ENCODE results near the gene GSPT1.

Gene GSPT1

DNA sequence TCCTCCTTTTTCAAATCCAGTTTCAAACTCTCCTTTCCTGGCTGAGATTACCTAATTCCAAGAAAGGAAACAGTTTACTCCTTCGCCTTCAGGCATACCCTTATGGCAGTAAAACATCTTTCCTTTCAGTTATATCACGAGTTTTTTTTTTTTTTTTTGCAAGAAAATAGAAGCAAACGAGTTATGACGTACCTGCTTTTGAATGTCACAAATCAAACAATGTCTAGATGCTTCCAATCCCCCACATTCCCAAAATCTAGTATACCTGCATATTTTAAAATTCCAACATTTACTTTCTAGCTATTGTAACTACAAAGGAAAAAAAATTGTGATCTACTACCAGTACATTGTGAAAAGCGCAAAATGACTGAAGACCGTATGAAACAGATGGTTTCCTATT, 28.9 kb downstream of the GSPT1 start:
- Histone ChIP-seq H3K36me3 (ENCODE audit: control insufficient read depth in 1 of 2, insufficient read depth in 2 of 2, low read length in 2 of 2) (peaks cover 15 to 68% of the 10 kb centered on the region in 2 donors), H3K4me3 (ENCODE audit: low read depth in 1 of 2, low read length in 2 of 2) (no peak overlapping the region)

DNA sequence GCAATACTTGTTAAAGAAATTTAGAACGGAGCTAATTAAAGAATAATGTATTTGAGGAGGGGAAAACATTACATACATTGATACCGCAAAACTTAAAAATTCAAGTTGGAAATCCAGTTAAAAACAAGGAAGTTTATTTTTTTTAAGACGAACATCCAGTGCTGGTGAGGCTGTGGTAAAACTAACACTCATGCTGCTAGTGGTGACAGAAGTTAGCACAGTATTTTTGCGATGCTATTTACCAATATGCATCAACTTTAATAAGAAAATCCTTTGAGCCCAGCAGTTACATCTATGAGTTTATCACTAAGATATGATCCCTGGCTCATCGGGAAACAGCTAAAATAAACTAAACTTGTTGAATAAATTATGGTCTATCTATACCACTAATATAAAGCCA, 31.7 kb downstream of the GSPT1 start:
- H3K27me3 ChIP-seq (ENCODE audit: control insufficient read depth in 1 of 2, insufficient read depth in 2 of 2, low read length in 2 of 2) = no peaks in the 10 kb centered on the region
- no peak overlapping the region for H3K4me3 ChIP-seq (ENCODE audit: low read depth in 1 of 2, low read length in 2 of 2)
- peaks cover 15 to 84% of the 10 kb centered on the region in 2 donors for H3K36me3 ChIP-seq (ENCODE audit: control insufficient read depth in 1 of 2, insufficient read depth in 2 of 2, low read length in 2 of 2)
- no peak overlapping the region for H3K9ac ChIP-seq (ENCODE audit: low read depth in 1 of 2, low read length in 2 of 2)
- H3K4me1 ChIP-seq (ENCODE audit: control insufficient read depth in 1 of 2, insufficient read depth in 2 of 2, low read length in 2 of 2) = no peaks in the 10 kb centered on the region
- H3K27ac ChIP-seq (ENCODE audit: low read depth, low read length) = no peak overlapping the region
- H3K9me3 ChIP-seq (ENCODE audit: control insufficient read depth in 1 of 2, low read length in 2 of 2) = no peaks in the 10 kb centered on the region

More for the DNA sequence above, 28.9 kb downstream of the GSPT1 start:
- H3K27ac ChIP-seq (ENCODE audit: low read depth, low read length) = no peak overlapping the region
- H3K27me3 ChIP-seq (ENCODE audit: control insufficient read depth in 1 of 2, insufficient read depth in 2 of 2, low read length in 2 of 2) = no peaks in the 10 kb centered on the region
- no peaks in the 10 kb centered on the region for H3K4me1 ChIP-seq (ENCODE audit: control insufficient read depth in 1 of 2, insufficient read depth in 2 of 2, low read length in 2 of 2)
- H3K9me3 ChIP-seq (ENCODE audit: control insufficient read depth in 1 of 2, low read length in 2 of 2) = no peaks in the 10 kb centered on the region
- no peak overlapping the region for H3K9ac ChIP-seq (ENCODE audit: low read depth in 1 of 2, low read length in 2 of 2)

DNA sequence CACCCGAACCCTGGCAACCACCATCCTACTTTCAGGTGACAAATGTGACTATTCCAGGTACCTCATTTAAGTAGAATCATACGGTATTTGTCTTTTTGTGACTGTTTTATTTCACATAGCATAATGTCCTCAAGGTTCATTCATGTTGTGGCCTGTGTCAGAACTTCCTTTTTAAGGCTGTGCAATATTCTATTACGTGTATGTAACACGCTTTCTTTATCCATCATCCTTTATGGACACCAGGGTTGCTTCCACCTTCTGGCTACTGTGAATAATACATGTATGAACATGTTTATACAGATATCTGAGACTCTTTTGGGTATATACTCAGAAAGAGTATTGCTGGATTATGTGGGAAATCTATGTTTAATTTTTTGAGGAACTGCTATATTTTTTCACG, 35.7 kb downstream of the GSPT1 start:
- Histone ChIP-seq H3K4me1 (ENCODE audit: control insufficient read depth in 1 of 2, insufficient read depth in 2 of 2, low read length in 2 of 2) (no peaks in the 10 kb centered on the region), H3K36me3 (ENCODE audit: control insufficient read depth in 1 of 2, insufficient read depth in 2 of 2, low read length in 2 of 2) (peaks cover 15 to 76% of the 10 kb centered on the region in 2 donors), H3K27me3 (ENCODE audit: control insufficient read depth in 1 of 2, insufficient read depth in 2 of 2, low read length in 2 of 2) (no peaks in the 10 kb centered on the region), H3K27ac (ENCODE audit: low read depth, low read length) (no peak overlapping the region), H3K4me3 (ENCODE audit: low read depth in 1 of 2, low read length in 2 of 2) (no peak overlapping the region), H3K9ac (ENCODE audit: low read depth in 1 of 2, low read length in 2 of 2) (no peak overlapping the region), H3K9me3 (ENCODE audit: control insufficient read depth in 1 of 2, low read length in 2 of 2) (no peaks in the 10 kb centered on the region)

DNA sequence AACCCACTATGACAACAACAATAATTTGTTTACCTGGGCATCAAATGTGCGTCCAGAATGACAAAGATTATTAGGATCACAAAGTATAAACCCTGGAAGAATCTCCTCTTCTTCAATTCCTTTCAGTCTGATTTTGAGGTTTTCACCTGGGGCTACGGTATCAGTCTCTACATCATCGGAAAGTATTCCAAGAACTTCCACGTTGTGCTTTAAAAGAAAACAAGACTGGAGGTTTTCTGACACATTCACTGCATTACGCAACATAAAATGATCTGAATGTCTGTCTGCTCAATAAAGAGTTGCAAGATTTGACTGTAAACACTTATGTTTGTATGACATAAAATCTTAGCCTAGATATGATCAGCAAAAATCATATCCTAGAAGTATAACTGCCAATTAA, 38.4 kb downstream of the GSPT1 start:
- H3K4me3 ChIP-seq (ENCODE audit: low read depth in 1 of 2, low read length in 2 of 2) = no peak overlapping the region
- no peak overlapping the region for H3K9ac ChIP-seq (ENCODE audit: low read depth in 1 of 2, low read length in 2 of 2)
- no peak overlapping the region for H3K27ac ChIP-seq (ENCODE audit: low read depth, low read length)
- H3K4me1 ChIP-seq (ENCODE audit: control insufficient read depth in 1 of 2, insufficient read depth in 2 of 2, low read length in 2 of 2) = no peaks in the 10 kb centered on the region
- H3K27me3 ChIP-seq (ENCODE audit: control insufficient read depth in 1 of 2, insufficient read depth in 2 of 2, low read length in 2 of 2) = no peaks in the 10 kb centered on the region
- peaks cover 15 to 79% of the 10 kb centered on the region in 2 donors for H3K36me3 ChIP-seq (ENCODE audit: control insufficient read depth in 1 of 2, insufficient read depth in 2 of 2, low read length in 2 of 2)
- H3K9me3 ChIP-seq (ENCODE audit: control insufficient read depth in 1 of 2, low read length in 2 of 2) = no peaks in the 10 kb centered on the region

DNA sequence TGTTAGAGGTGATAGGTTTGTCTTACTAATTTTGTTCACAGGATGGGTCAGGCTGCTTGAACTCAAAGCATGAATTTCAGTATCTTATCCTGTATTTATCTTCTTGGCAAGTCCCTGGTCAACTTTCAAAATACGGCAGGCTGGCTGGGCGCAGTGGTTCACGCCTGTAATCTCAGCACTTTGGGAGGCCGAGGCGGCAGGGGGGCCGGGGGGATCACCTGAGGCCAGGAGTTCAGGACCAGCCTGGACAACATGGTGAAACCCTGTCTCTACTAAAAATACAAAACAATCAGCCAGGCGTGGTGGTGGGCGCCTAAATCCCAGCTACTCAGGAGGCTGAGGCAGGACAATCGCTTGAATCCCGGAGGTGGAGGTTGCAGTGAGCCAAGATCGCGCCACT, 39.5 kb downstream of the GSPT1 start:
- Histone ChIP-seq H3K36me3 (ENCODE audit: control insufficient read depth in 1 of 2, insufficient read depth in 2 of 2, low read length in 2 of 2) (peaks cover 15 to 77% of the 10 kb centered on the region in 2 donors), H3K9me3 (ENCODE audit: control insufficient read depth in 1 of 2, low read length in 2 of 2) (no peaks in the 10 kb centered on the region), H3K9ac (ENCODE audit: low read depth in 1 of 2, low read length in 2 of 2) (no peak overlapping the region), H3K27me3 (ENCODE audit: control insufficient read depth in 1 of 2, insufficient read depth in 2 of 2, low read length in 2 of 2) (no peaks in the 10 kb centered on the region), H3K4me3 (ENCODE audit: low read depth in 1 of 2, low read length in 2 of 2) (no peak overlapping the region), H3K4me1 (ENCODE audit: control insufficient read depth in 1 of 2, insufficient read depth in 2 of 2, low read length in 2 of 2) (no peaks in the 10 kb centered on the region), H3K27ac (ENCODE audit: low read depth, low read length) (no peak overlapping the region)

DNA sequence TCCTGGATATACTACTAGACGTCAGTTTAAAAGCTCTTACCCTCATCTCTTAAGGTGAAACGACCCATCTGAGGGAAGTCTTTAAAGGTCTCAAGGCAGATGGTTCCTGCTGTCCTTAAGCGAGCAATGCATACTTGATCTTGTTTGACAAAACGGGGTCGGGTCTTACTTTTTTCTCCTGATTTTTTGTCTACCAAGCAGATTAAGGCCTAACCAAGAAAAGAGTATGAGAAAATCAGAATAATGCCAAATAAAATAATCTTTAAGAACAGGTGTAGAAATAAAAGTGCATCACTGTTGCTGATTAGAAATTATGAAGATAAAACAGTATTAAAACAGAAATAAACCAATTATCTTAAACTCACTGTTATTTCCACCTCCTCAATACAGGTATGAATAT, 40.0 kb downstream of the GSPT1 start:
- Histone ChIP-seq H3K9me3 (ENCODE audit: control insufficient read depth in 1 of 2, low read length in 2 of 2) (no peaks in the 10 kb centered on the region), H3K27me3 (ENCODE audit: control insufficient read depth in 1 of 2, insufficient read depth in 2 of 2, low read length in 2 of 2) (no peaks in the 10 kb centered on the region), H3K4me3 (ENCODE audit: low read depth in 1 of 2, low read length in 2 of 2) (no peak overlapping the region), H3K4me1 (ENCODE audit: control insufficient read depth in 1 of 2, insufficient read depth in 2 of 2, low read length in 2 of 2) (no peaks in the 10 kb centered on the region), H3K9ac (ENCODE audit: low read depth in 1 of 2, low read length in 2 of 2) (no peak overlapping the region), H3K27ac (ENCODE audit: low read depth, low read length) (no peak overlapping the region), H3K36me3 (ENCODE audit: control insufficient read depth in 1 of 2, insufficient read depth in 2 of 2, low read length in 2 of 2) (peaks cover 15 to 72% of the 10 kb centered on the region in 2 donors)

DNA sequence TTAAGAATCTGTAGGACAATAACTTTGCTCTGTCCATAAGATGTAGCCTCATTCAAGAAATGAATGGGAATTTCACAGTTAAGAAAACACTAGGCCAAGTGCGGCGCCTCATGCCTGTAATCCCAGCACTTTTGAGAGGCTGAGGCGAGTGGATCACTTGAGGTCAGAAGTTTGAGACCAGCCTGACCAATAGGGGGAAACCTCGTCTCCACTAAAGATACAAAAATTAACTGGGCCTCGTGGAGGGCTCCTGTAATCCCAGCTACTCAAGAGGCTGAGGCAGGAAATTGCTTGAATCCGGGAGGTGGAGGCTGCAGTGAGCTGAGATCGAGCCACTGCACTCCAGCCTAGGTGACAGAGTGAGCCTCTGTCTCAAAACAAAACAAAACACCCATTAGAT, 44.6 kb downstream of the GSPT1 start:
- Histone ChIP-seq H3K4me1 (ENCODE audit: control insufficient read depth in 1 of 2, insufficient read depth in 2 of 2, low read length in 2 of 2) (no peaks in the 10 kb centered on the region), H3K27ac (ENCODE audit: low read depth, low read length) (no peak overlapping the region), H3K9ac (ENCODE audit: low read depth in 1 of 2, low read length in 2 of 2) (no peak overlapping the region), H3K4me3 (ENCODE audit: low read depth in 1 of 2, low read length in 2 of 2) (no peak overlapping the region), H3K9me3 (ENCODE audit: control insufficient read depth in 1 of 2, low read length in 2 of 2) (no peaks in the 10 kb centered on the region), H3K36me3 (ENCODE audit: control insufficient read depth in 1 of 2, insufficient read depth in 2 of 2, low read length in 2 of 2) (peaks cover 21 to 54% of the 10 kb centered on the region in 2 donors), H3K27me3 (ENCODE audit: control insufficient read depth in 1 of 2, insufficient read depth in 2 of 2, low read length in 2 of 2) (no peaks in the 10 kb centered on the region)

DNA sequence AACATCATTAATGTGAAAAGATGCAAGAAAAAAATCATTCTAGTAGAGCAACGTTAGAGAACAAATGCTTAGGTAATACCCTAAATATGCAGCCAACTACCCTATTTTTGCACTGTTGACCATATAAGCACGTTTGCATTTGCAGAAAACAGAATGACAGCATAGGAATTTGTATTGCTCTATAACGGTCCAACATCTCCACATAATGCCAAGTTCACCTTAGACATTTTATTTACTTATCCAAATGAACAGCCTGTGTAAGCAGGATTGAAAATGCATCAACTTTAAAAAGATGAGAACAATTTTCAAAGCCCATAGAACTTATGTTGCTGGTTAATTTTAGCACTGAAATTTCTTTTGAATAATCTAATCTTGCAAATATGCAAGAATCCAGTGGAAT, 45.4 kb downstream of the GSPT1 start:
- no peaks in the 10 kb centered on the region for H3K9me3 ChIP-seq (ENCODE audit: control insufficient read depth in 1 of 2, low read length in 2 of 2)
- H3K9ac ChIP-seq (ENCODE audit: low read depth in 1 of 2, low read length in 2 of 2) = no peak overlapping the region
- peaks cover 17 to 46% of the 10 kb centered on the region in 2 donors for H3K36me3 ChIP-seq (ENCODE audit: control insufficient read depth in 1 of 2, insufficient read depth in 2 of 2, low read length in 2 of 2)
- H3K4me3 ChIP-seq (ENCODE audit: low read depth in 1 of 2, low read length in 2 of 2) = no peak overlapping the region
- no peak overlapping the region for H3K27ac ChIP-seq (ENCODE audit: low read depth, low read length)
- H3K4me1 ChIP-seq (ENCODE audit: control insufficient read depth in 1 of 2, insufficient read depth in 2 of 2, low read length in 2 of 2) = peaks cover 0 to 3% of the 10 kb centered on the region in 2 donors
- H3K27me3 ChIP-seq (ENCODE audit: control insufficient read depth in 1 of 2, insufficient read depth in 2 of 2, low read length in 2 of 2) = no peaks in the 10 kb centered on the region

DNA sequence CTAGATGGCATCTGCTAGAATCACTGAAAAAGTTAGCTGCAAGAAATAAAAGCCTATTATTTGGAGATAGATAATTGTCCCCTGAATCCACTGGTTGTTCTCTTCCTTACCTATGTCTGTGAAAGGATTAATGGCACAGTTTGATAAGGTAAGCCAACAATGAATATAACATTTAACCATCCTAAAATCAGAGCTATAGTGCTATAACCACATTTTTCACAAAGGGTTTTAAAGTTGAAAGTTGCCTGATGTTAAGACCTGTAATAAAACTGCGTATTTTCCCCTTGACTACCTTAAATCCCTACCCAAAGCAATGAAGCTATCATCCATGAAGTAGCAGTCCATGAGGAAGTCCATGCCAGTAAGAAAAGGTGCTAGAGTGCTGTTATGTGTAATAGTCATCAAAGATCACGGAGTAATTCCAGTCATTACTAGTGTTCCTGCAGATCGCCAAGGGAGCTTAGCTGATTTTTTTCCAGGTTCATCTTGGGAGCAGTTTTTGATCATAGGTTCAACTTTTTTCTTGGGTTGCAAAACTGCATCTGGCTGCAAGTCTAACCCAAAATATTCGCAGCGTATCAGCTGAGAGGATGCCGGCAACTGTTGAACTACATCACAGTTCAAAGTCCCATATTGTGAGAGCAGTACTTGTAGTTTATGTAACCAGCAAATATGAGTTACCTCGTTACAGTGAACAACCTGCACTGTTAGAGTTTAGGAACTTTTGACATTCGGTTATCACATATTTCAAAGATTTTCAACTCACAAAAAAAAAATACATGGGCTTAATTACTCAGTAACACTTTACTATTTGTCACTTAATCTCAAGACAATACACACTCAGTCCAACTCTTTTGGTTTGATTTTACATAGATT, 46.2 kb downstream of the GSPT1 start:
- H3K4me3 ChIP-seq (ENCODE audit: low read depth in 1 of 2, low read length in 2 of 2) = no peak overlapping the region
- no peaks in the 10 kb centered on the region for H3K9me3 ChIP-seq (ENCODE audit: control insufficient read depth in 1 of 2, low read length in 2 of 2)
- H3K36me3 ChIP-seq (ENCODE audit: control insufficient read depth in 1 of 2, insufficient read depth in 2 of 2, low read length in 2 of 2) = peaks cover 17 to 41% of the 10 kb centered on the region in 2 donors
- H3K27ac ChIP-seq (ENCODE audit: low read depth, low read length) = no peak overlapping the region
- H3K9ac ChIP-seq (ENCODE audit: low read depth in 1 of 2, low read length in 2 of 2) = no peak overlapping the region
- no peaks in the 10 kb centered on the region for H3K27me3 ChIP-seq (ENCODE audit: control insufficient read depth in 1 of 2, insufficient read depth in 2 of 2, low read length in 2 of 2)
- H3K4me1 ChIP-seq (ENCODE audit: control insufficient read depth in 1 of 2, insufficient read depth in 2 of 2, low read length in 2 of 2) = peaks cover 0 to 4% of the 10 kb centered on the region in 2 donors

DNA sequence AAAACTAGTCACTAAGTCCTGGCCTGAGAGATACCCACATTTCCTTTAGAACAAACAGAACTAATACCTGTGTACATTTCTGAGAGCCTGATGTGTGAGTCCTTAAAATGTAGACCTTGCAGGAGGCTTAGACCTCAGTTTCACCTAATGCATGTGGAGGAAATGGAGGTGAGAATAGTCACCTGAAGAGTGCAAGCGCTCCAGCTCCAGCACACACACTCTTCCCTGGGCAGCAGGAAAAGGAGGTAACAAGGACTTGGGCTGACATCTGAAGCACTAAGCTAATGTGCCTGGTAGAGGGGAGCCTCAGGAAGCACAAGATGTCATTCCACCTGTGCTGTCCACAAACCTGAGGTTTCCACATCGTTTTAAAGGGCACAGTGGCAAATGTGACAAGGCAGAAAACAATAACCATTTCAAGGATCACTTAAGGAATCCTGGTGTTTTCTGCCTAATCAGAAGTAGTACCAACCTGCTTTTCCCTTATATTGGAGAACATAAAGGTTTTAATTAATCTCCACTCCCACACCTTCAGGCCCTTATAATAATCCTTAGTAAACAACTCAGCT, 47.3 kb downstream of the GSPT1 start:
- Histone ChIP-seq H3K4me1 (ENCODE audit: control insufficient read depth in 1 of 2, insufficient read depth in 2 of 2, low read length in 2 of 2) (peaks cover 0 to 4% of the 10 kb centered on the region in 2 donors), H3K9ac (ENCODE audit: low read depth in 1 of 2, low read length in 2 of 2) (no peak overlapping the region), H3K27me3 (ENCODE audit: control insufficient read depth in 1 of 2, insufficient read depth in 2 of 2, low read length in 2 of 2) (no peaks in the 10 kb centered on the region)

More for the DNA sequence above, 47.3 kb downstream of the GSPT1 start:
- H3K27ac ChIP-seq (ENCODE audit: low read depth, low read length) = no peak overlapping the region
- no peaks in the 10 kb centered on the region for H3K9me3 ChIP-seq (ENCODE audit: control insufficient read depth in 1 of 2, low read length in 2 of 2)
- peaks cover 17 to 33% of the 10 kb centered on the region in 2 donors for H3K36me3 ChIP-seq (ENCODE audit: control insufficient read depth in 1 of 2, insufficient read depth in 2 of 2, low read length in 2 of 2)
- no peak overlapping the region for H3K4me3 ChIP-seq (ENCODE audit: low read depth in 1 of 2, low read length in 2 of 2)
